Esophagus squamous epithelium (tissue), 4 donors: Measurements from ENCODE around the gene SLC38A6.

Experiments
- CTCF ChIP-seq, 6 experiments: fragments of 450-650 bp in 4 of 6; fragments of 200-600 bp in 2 of 6; sonication (generic) in 2 of 6; IDR thresholded peaks; one replicate each; pipeline ENCODE4 v1.5.1; 2016 to 2019; ENCODE audit warnings: antibody characterized with exemption in 6 of 6, mild to moderate bottlenecking in 4 of 6, moderate library complexity in 4 of 6
- POLR2A ChIP-seq, 4 donors: fragments of 450-650 bp; IDR thresholded peaks; one replicate each; pipeline ENCODE4 v1.6.1; 2017; ENCODE audit warnings: antibody characterized with exemption in 4 of 4, mild to moderate bottlenecking in 4 of 4, moderate library complexity in 3 of 4

- no peak for TF ChIP-seq CTCF (IDR thresholded peaks at IDR 0.05)
- no peak for TF ChIP-seq POLR2A (IDR thresholded peaks at IDR 0.05)
These were observed 109.6 kb downstream of the SLC38A6 start for GRCh38 chr14:61090432-61091216.
